Activated CD4-positive, alpha-beta T cell treated with anti-CD3 and anti-CD28 coated beads, Interleukin-2, amount 10 ng/mL, durations not matched to agents 7 days and 5 days (primary cell): ENCODE data around the gene ANKRD33B. TPM values are rescaled to one million over a fixed set of nuclear protein-coding genes. Genes with fewer than 3 reads are reported as not detected.
A peak's percentile ranks its signal among the peaks of the same experiment; 100 is the strongest.
"Not testable (repeated sequence)": the region's sequence is repeated elsewhere in the genome, so short reads cannot be mapped to it uniquely, and the experiment has no call there.

Experiments used
- CTCF ChIA-PET: fragments of 350-600 bp; sonication (Branson Sonifier 250); formaldehyde crosslinking; loops from one replicate; lab custom pipeline; 2021; ENCODE audit warnings: antibody characterized with exemption; lab: Charles Lee
- POLR2A ChIA-PET: fragments of 350-600 bp; sonication (Branson Sonifier 250); formaldehyde crosslinking; loops from one replicate; lab custom pipeline; 2021; ENCODE audit warnings: antibody characterized with exemption; lab: Charles Lee
- DNase-seq: peaks from one replicate; pipeline ENCODE4 v3.0.0-alpha.2; 2020
- H3K27ac Mint-ChIP-seq: one replicate; pipeline ENCODE4 v1.8.0; 2021; ENCODE audit warnings: mild to moderate bottlenecking, moderate library complexity, mixed read lengths
- H3K27me3 Mint-ChIP-seq: one replicate; pipeline ENCODE4 v1.8.0; 2021; ENCODE audit warnings: mixed read lengths
- H3K36me3 Mint-ChIP-seq: one replicate; pipeline ENCODE4 v1.8.0; 2021; ENCODE audit warnings: low read depth, mixed read lengths
- H3K4me1 Mint-ChIP-seq: one replicate; pipeline ENCODE4 v1.8.0; 2021; ENCODE audit warnings: mixed read lengths
- H3K4me3 Mint-ChIP-seq: one replicate; pipeline ENCODE4 v1.8.0; 2021; ENCODE audit warnings: mild to moderate bottlenecking, moderate library complexity, mixed read lengths
- H3K9me3 Mint-ChIP-seq: one replicate; pipeline ENCODE4 v1.8.0; 2021; ENCODE audit warnings: mixed read lengths
- total RNA-seq, 2 experiments: library from RNA; stranded (reverse); gene quantifications; one replicate each; pipeline ENCODE4 v1.2.3, GENCODE V29; 2021

ANKRD33B gene
- total RNA-seq, 2 experiments from 2014 or later = 3.2 to 3.7 TPM

DNA sequence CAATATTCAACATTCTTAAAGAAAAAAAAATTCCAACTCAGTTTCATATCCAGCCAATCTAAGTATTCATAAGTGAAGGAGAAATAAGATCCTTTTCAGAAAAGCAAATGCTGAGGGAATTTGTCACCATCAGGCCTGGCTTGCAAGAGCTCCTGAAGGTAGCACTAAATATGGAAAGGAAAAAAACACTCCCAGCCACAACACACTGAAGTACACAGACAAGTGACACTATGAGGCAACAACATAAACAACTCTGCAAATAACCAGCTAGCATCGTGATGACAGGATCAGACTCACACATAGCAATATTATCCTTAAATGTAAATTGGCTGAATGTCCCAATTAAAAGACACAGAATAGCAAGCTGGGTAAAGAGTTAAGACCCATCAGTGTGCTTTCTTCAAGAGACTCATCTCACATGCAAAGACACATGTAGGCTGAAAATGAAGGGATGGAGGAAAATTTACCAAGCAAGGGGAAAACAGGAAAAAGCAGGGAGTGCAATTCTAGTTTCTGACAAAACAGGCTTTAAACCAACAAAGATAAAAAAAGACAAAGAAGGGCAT is 33.1 kb downstream of the ANKRD33B start:
- peaks cover 48% of the 10 kb centered on the region for H3K4me1 Mint-ChIP-seq
- H3K27ac Mint-ChIP-seq = no peak overlapping the region
- H3K4me3 Mint-ChIP-seq = no peak overlapping the region
- peaks cover 2% of the 10 kb centered on the region for H3K9me3 Mint-ChIP-seq
- ChIA-PET POLR2A (interaction anchor here (0.6 kb wide), 1 partner anchor 348 kb away, joined by 6 read pairs; no protein-coding TSS in a partner anchor), CTCF (interaction anchor here (0.9 kb wide), 1 partner anchor 31 kb away, joined by 3 read pairs; no protein-coding TSS in a partner anchor)
- DNase-seq = no peak
- peaks cover 8% of the 10 kb centered on the region for H3K36me3 Mint-ChIP-seq
- peaks cover 2% of the 10 kb centered on the region for H3K27me3 Mint-ChIP-seq

DNA sequence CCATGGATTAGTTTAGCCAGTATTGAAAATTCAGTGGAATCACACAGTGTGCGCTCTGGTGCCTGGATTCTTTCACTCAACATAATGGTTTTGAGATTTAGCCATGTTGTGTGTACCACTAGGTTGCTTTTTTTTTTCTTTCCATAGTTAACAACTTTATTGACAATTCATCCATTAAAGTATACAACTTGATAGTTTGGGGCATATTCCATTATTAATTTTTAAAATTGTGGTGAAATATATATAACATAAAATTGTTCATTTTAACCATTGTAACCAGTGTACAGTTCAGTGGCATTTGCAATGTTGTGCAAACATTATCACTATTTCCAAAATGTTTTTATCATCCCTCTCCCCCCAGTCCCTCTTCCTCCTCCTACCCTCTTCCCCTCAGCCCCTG is 35.2 kb downstream of the ANKRD33B start:
- Mint-ChIP-seq H3K9me3 (peaks cover 2% of the 10 kb centered on the region), H3K4me1 (peaks cover 48% of the 10 kb centered on the region), H3K36me3 (peaks cover 8% of the 10 kb centered on the region), H3K4me3 (no peak overlapping the region), H3K27me3 (peaks cover 2% of the 10 kb centered on the region), H3K27ac (no peak overlapping the region)
- no peak for DNase-seq
- CTCF ChIA-PET = no interaction called here
- POLR2A ChIA-PET = no interaction called here

DNA sequence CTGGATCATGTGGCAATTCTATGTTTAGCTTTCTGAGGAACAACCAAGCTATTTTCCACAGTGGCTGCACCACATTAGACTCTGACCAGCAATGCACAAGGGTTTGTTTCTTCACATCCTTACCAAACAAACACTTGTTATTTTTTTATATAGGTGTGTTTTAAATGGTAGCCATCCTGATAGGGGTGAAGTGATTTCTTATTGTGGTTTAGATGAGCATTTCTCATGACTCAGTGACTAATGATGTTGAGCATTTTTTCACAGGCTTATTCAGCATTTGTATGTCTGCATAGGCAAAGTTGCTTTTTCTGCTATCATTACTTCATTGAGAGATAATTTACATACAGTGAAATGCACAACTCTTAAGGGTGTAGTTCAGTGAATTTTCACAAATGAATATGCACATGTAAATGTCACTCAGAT is 36.0 kb downstream of the ANKRD33B start:
- H3K36me3 Mint-ChIP-seq = peaks cover 8% of the 10 kb centered on the region
- peaks cover 2% of the 10 kb centered on the region for H3K27me3 Mint-ChIP-seq
- no peak for DNase-seq
- H3K9me3 Mint-ChIP-seq = peaks cover 2% of the 10 kb centered on the region
- H3K4me3 Mint-ChIP-seq = no peak overlapping the region
- peaks cover 44% of the 10 kb centered on the region for H3K4me1 Mint-ChIP-seq
- H3K27ac Mint-ChIP-seq = no peak overlapping the region
- ChIA-PET POLR2A (no interaction called here), CTCF (no interaction called here)

DNA sequence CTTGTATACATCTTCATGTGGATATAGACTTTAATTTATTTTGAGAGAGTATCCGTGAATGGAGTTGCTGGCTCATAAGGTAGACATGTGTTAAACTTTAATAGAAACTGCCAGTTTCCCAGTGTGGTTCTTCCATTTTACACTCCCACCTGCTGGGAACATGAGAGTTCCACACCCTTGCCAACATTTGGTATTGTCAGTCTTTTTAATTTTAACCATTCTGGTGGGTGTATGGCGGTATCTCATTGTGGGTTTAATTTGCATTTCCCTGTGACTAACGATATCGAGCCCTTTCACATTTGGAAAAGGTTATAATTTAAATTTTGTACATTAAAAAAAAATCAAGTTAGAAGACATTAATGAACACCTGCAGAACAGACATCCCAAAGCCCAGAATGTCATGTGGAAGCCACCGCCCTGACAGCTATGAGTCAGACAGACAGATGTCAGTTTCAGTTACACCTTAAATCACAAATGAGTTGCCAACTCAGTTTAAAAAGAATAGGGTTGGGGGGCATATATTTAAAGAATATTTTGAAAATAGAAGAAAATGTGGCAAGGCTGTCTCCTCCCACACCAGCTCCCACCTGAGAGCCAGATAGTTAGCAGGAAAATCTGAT is 36.9 kb downstream of the ANKRD33B start:
- H3K9me3 Mint-ChIP-seq = peaks cover 2% of the 10 kb centered on the region
- no peak for DNase-seq
- H3K4me3 Mint-ChIP-seq = no peak overlapping the region
- H3K27ac Mint-ChIP-seq = no peak overlapping the region
- peaks cover 2% of the 10 kb centered on the region for H3K27me3 Mint-ChIP-seq
- POLR2A ChIA-PET = no interaction called here
- H3K4me1 Mint-ChIP-seq = peaks cover 37% of the 10 kb centered on the region
- H3K36me3 Mint-ChIP-seq = peaks cover 8% of the 10 kb centered on the region
- CTCF ChIA-PET = no interaction called here

DNA sequence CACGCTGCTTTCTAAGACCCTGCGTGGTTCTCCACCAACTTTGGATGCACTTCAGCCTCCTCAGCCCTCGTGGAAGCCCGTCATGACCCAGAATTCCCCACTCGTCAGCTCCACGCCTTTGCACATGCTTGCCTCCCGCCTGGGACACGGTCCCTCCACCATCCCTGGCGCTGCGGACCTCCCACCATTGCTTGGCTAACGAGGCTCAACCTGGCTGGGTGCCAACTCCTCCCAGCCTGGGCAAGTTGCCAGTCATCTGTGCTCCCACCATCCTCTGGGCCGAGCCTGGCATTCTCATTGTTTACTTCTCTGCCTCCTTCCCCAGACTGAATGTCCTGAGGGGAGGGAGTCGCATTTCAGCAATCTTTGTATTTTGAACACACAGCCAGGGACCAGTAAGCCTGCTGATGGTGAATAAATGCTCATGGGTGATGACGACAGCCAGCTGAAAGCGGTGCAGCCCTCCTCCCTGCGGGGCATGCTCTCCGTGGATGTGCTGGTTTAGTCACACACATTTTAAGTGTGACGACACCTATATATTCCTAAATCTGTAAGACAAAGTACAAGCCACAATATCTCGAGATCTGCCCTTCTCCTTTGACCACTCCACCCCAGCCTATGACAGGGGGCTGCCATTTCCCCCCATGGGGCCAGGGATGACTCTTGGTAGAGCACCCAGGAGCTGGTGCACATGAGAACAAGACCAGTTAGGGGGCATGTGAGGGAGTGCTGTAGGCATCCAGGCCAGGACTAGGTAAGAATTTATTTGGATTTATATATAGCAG is 37.6 kb downstream of the ANKRD33B start:
- DNase-seq = no peak
- no peaks in the 10 kb centered on the region for H3K9me3 Mint-ChIP-seq
- peaks cover 4% of the 10 kb centered on the region for H3K36me3 Mint-ChIP-seq
- no peak overlapping the region for H3K4me3 Mint-ChIP-seq
- H3K27ac Mint-ChIP-seq = peak overlapping the region; percentile 46
- H3K4me1 Mint-ChIP-seq = peaks cover 32% of the 10 kb centered on the region
- H3K27me3 Mint-ChIP-seq = peaks cover 2% of the 10 kb centered on the region
- POLR2A ChIA-PET = no interaction called here
- CTCF ChIA-PET = no interaction called here

DNA sequence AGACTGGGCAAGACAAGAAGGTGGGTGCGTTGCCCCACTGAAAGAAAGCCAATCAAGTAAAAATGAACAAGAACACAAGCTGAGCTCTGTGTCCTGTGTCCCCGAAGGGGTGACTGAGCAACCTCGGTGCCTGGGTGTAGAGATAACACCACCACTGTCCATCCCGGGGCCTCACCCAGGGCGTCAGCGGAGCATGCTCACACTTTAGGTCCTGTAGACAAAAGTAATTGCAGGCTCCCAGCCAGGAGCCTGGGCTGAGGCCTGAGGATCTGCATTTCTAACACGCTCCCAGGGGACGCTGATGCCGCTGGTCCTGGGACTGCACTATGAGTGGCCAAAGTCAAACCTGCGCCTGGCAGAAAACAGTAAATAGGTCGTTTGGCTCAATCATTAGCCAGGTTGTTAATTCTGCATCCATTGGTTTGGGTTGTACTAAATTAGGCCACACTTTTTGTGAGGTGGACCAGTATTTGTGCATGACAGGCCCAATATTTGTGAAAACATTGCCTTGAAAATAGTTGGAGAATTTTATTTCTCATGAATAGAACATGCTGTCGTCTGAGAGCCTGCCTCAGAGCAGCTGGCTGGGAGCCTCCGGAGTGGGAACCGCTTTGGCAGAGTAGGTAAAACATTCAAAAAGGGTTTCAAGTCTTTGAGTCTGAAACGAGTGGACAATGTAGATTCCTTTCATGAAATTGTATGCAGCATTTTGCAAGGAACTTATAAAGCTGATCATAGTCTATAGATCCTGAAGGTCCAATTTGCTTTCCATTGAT is 38.3 kb downstream of the ANKRD33B start:
- POLR2A ChIA-PET = no interaction called here
- Mint-ChIP-seq H3K27ac (no peak overlapping the region), H3K36me3 (peaks cover 2% of the 10 kb centered on the region), H3K9me3 (no peaks in the 10 kb centered on the region), H3K4me1 (peaks cover 32% of the 10 kb centered on the region), H3K27me3 (peaks cover 2% of the 10 kb centered on the region), H3K4me3 (no peak overlapping the region)
- CTCF ChIA-PET = interaction anchor here (1.0 kb wide), 1 partner anchor 11 kb away, joined by 3 read pairs; no protein-coding TSS in a partner anchor
- DNase-seq = no peak

DNA sequence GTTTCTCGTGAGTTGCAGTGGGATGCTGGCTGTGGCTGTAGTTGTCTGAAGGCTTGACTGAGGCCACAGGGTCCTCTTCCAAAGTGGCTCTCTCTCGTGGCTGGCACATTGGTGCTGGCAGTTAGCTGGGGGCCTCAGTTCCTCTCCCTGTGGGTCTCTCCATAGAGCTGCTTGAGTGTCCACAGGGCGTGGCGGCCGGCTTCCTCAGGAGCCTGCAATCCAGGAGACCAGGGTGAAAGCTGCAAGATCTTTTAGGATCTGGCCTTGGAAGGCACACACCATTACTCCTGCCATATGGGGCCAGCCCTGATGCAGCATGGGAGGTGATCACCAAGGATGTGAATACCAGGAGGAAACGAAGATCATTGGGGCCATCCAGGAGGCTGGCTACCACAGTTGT is 41.1 kb downstream of the ANKRD33B start:
- Mint-ChIP-seq H3K36me3 (no peaks in the 10 kb centered on the region), H3K27me3 (no peaks in the 10 kb centered on the region), H3K9me3 (no peaks in the 10 kb centered on the region), H3K27ac (no peak overlapping the region), H3K4me1 (peaks cover 34% of the 10 kb centered on the region), H3K4me3 (no peak overlapping the region)
- POLR2A ChIA-PET = no interaction called here
- no peak for DNase-seq
- CTCF ChIA-PET = interaction anchor here (0.6 kb wide), 1 partner anchor 16 kb away, joined by 3 read pairs; no protein-coding TSS in a partner anchor

DNA sequence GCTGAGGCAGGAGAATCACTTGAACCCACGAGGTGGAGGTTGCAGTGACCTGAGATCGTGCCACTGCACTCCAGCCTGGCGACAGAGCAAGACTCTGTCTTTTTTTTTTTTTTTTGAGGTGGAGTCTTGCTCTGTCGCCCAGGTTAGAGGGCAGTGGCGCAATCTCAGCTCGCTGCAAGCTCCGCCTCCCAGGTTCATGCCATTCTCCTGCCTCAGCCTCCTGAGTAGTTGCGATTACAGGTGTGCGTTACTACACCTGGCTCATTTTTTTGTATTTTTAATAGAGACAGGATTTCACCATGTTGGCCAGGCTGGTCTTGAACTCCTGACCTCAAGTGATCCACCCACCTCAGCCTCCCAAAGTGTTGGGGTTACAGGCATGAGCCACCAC is 42.8 kb downstream of the ANKRD33B start:
- H3K27ac Mint-ChIP-seq, POLR2A ChIA-PET, H3K9me3 Mint-ChIP-seq, H3K27me3 Mint-ChIP-seq, H3K36me3 Mint-ChIP-seq, H3K4me3 Mint-ChIP-seq, DNase-seq: not testable (repeated sequence)
- peaks cover 18% of the 10 kb centered on the region for H3K4me1 Mint-ChIP-seq
- CTCF ChIA-PET = interaction anchor here (1.4 to 4.1 kb wide), 3 partner anchors 21 to 41 kb away, joined by 3 to 15 read pairs (median 5); no protein-coding TSS in a partner anchor

DNA sequence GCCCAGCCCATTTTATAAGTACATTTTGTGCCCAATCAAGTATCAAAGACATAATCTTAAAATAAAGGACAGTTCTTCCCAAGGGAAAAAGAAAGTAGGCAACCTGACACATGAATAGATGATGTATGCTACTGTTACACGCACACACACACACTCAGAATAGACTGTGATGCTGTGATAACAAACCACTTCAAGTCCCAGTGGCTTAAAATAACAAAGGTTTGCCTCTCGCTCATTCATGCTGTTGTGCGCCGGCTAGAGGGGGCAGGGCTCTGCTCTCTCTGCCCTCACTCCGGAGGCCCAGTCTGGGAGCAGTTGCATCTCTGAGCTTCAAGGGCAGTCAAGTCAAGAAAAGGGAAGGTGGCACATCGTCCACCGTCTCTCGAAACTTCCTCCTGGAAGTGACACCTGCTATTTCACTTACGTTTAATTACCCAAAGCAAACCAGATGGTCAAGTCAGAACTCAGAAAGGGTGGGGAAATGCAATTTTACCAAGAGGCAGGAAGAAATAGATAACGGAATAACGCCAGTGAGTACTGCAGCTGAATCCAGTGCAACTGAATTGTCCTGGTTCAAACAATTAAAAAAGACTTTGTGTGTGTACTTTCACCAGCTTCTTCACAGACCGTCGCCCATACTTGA is 43.3 kb downstream of the ANKRD33B start:
- no peak for DNase-seq
- Mint-ChIP-seq H3K36me3 (no peaks in the 10 kb centered on the region), H3K4me1 (peaks cover 14% of the 10 kb centered on the region), H3K27me3 (no peaks in the 10 kb centered on the region), H3K27ac (no peak overlapping the region), H3K9me3 (no peaks in the 10 kb centered on the region), H3K4me3 (no peak overlapping the region)
- ChIA-PET CTCF (interaction anchor here (0.7 to 4.1 kb wide), 4 partner anchors 20 to 41 kb away, joined by 3 to 15 read pairs (median 4); no protein-coding TSS in a partner anchor), POLR2A (no interaction called here)

DNA sequence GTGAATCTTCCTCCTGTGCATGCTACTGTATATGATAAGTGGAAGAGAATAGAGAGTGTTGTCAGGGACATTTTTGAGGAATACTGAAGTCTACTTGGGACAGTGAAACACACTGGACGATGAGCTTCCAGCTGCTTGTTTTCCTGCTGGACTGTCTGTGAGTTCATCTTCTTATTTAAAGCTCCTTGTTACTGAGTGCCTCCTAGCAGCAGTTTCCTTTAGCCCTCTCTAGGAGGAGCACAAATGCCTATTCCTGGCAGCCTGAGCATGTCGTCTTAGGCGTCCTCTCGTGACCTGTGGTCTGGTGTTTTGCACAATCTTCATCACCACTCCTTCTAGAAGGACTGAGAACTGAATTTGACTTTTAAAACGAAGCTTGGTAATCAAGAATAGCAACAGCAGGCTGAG is 43.8 kb downstream of the ANKRD33B start:
- Mint-ChIP-seq H3K27ac (no peak overlapping the region), H3K27me3 (no peaks in the 10 kb centered on the region), H3K4me3 (no peak overlapping the region), H3K36me3 (no peaks in the 10 kb centered on the region), H3K9me3 (no peaks in the 10 kb centered on the region), H3K4me1 (peaks cover 14% of the 10 kb centered on the region)
- DNase-seq = no peak
- ChIA-PET CTCF (interaction anchor here (0.7 to 4.1 kb wide), 4 partner anchors 20 to 42 kb away, joined by 3 to 15 read pairs (median 4); no protein-coding TSS in a partner anchor), POLR2A (no interaction called here)

DNA sequence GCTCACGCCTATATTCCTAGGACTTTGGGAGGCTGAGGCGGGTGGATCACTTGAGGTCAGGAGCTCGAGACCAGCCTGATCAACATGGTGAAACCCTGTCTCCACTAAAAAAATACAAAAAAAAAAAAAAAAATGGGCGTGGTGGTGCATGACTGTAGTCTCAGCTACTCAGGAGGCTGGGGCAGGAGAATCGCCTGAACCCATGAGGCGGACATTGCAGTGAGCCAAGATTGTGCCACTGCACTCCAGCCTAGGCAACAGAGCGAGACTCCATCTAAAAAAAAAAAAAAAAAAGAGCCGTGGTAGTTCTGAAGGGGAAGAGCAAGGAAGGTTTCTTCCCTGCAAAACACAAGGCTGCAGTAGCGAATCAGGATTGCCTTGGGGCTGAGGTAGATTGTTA is 44.2 kb downstream of the ANKRD33B start:
- H3K9me3 Mint-ChIP-seq, H3K4me3 Mint-ChIP-seq, POLR2A ChIA-PET, DNase-seq, H3K27me3 Mint-ChIP-seq, H3K27ac Mint-ChIP-seq, H3K36me3 Mint-ChIP-seq: not testable (repeated sequence)
- CTCF ChIA-PET = interaction anchor here (0.6 to 4.1 kb wide), 5 partner anchors 19 to 254 kb away, joined by 3 to 15 read pairs (median 3); no protein-coding TSS in a partner anchor
- peaks cover 14% of the 10 kb centered on the region for H3K4me1 Mint-ChIP-seq

DNA sequence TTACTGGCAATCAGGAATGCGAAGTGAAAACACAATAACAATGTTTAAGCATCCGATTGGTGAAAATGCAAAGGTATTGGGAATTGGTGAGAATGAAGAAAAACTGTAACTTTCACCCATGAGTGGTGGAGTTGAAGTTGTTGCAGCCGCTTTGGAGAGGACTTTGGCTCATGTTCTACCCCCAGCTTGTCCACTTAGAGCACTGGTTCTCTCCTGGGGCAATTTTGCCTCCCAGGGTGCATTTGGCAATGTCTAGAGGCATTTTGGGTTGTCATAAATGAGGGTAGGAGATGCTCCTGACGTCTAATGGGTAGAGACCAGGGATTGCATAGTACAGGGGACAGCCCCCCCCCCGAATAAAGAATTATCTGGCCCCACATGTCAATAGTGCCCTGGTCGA is 46.2 kb downstream of the ANKRD33B start:
- Mint-ChIP-seq H3K27ac (no peak overlapping the region), H3K4me3 (no peak overlapping the region), H3K9me3 (no peaks in the 10 kb centered on the region), H3K27me3 (no peaks in the 10 kb centered on the region), H3K36me3 (no peaks in the 10 kb centered on the region), H3K4me1 (peaks cover 14% of the 10 kb centered on the region)
- ChIA-PET POLR2A (no interaction called here), CTCF (interaction anchor here (1.4 kb wide), 1 partner anchor 10 kb away, joined by 3 read pairs; no protein-coding TSS in a partner anchor)
- no peak for DNase-seq
